GM19035 (cell line): ENCODE measurements around the gene PCNT.
"Not testable (repeated sequence)": the region's sequence is repeated elsewhere in the genome, so short reads cannot be mapped to it uniquely, and the experiment has no call there.

Experiments
- ATAC-seq: cut with Tn5 transposase; IDR thresholded peaks from one replicate; pipeline ENCODE4 v1.9.1; 2021; ENCODE audit not compliant: unreplicated experiment

Gene PCNT

GRCh38 chr21:46441331-46441730 lies 117.4 kb downstream of the PCNT start:
- ATAC-seq, result no peak

DNA sequence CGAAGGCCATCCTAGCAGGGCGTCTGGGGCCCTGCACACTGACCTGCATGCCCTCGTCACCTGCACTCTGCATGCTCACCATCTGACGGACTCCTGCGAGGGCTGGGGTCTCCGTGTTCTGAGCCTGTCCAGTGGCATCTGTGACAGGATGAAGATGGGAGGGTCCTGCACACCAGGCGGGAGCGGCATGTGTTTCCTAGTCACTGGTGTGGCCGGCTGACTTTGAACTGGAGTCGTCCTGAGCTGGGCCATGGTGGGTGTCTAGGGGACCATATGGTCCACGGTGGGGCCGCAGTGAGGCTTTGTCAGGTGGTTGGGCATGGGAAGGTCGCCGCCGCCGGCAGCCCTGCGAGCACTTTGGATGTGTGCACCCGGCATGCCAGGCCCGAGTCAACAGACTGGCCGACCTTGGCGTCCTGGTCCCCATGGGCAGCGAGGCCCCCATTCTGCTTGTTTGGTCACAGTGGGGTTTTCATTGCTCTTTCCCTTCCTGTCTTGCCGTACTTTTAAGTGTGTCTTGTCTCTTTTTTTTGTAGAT lies 118.1 kb downstream of the PCNT start:
- no peak for ATAC-seq

- no peak for ATAC-seq
Observed at GRCh38 chr21:46442938-46443337, 119.0 kb downstream of the PCNT start.

- no peak for ATAC-seq
Observed at GRCh38 chr21:46443910-46444309, 120.0 kb downstream of the PCNT start.

DNA sequence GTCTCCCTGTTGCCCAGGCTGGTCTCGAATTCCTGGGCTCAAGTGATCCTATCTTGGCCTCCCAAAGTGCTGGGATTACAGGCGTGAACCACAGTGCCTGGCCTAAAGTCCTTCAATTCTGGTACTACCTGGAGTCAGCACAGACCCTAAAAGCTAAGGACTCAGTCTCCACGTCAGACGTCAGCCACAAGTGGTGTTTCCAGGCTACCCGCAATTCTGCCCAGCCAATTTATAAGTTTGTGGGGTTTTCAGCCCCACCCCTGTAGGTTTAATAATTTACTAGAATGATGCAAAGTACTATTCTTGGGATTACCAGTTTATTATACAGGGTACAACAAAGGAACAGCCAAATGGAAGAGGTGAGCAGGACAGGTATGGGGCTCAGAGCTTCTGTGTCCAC lies 124.2 kb downstream of the PCNT start:
- no peak for ATAC-seq

- ATAC-seq, result not testable (repeated sequence)
Observed at GRCh38 chr21:46448855-46449254, 124.9 kb downstream of the PCNT start.

- no peak for ATAC-seq
Observed at GRCh38 chr21:46452710-46453109, 128.8 kb downstream of the PCNT start.

DNA sequence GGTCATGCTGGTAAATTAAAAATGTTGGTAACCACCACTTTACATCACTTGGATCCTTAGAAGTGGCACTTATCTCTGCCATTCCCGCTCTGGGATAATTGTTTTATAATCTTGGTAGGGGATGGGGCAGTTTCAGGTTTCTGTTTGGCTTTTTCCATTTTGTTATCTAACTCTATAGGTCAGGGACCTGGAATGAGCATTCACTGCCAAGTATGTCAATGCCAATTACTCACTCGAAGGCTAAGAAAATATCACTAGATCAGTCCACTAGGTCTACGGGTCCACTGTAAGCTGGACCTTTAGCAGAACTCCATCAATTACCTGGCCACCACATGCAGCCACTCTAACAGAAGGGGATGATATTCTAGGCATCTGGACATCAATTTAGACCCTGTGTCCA lies 130.2 kb downstream of the PCNT start:
- no peak for ATAC-seq

DNA sequence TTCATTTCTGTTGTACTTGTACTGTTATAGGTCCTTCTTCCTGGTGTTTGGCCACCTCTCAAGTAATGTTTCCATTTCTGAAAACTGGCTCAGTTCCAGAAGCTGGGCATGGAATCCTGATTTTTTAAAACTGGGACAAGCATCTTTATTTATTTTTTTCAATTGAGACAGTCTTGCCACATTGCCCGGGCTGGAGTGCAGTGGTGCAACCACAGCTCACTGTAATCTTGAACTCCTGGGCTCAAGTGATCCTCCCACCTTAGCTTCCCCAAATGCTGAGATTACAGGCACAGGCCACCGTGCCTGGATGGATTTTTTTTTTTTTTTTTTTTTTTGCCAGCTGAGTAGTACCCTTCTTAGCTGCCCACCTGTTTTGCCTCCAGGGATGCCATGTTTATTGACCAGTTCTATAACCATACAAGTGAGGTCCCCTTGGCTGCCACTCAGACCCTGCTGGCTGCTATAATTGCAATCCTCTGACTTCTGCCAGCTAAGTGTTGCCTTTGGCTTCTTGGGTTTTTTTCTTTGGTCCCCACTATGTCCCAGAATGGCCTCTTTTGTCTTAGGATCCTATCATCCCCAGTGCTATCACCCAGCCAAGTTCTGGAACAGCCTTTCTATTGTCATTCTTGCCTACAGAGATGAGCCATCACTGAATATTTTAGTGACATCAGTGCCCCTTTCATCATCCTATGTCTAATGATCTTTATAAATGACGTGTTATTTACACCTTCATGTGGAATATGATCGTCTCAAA lies 130.9 kb downstream of the PCNT start:
- no peak for ATAC-seq

GRCh38 chr21:46455575-46456385 lies 131.8 kb downstream of the PCNT start:
- ATAC-seq, result no peak

DNA sequence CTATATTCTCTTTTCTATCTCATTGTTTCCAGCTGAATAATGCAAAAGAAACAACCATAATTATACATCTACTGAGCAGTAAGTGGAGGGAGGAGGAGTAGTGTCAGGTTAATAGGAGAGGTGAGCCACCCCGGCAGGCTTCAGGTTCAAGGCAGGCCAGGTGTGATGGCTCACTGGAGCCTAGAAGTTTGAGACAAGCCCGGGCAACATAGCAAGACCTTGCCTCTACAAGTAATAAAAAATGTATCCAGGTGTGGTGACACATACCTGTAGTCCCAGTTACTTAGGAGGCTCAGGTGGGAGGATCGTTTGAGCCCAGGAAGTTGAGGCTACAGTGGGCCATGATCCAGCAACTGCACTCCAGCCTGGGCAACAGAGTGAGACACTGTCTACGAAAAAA lies 132.8 kb downstream of the PCNT start:
- no peak for ATAC-seq

DNA sequence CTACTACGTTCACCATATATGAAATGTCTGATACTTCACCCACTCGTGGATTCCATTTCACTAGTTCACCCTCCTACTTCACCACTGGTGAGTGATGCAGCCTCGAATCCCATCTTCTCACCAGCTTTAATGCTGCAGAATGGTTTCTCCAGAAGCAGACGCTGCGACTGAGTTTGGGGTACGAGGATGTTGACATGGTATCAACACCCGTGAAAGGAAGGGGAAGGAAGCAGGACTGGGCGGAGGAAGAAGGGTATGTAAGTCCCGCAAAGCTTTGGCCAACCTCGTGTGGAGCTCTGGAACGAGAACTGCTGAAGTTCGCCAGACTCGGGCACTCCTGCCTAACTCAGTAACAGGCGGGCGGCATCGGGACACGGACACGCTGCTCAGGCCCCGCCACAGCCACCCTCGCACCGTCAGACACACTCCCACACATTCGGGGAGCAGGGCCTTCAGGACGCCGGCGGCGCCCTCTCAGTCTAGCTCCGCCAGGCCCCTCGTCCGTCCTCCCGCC lies 133.9 kb downstream of the PCNT start:
- peak; percentile 23 for ATAC-seq

DNA sequence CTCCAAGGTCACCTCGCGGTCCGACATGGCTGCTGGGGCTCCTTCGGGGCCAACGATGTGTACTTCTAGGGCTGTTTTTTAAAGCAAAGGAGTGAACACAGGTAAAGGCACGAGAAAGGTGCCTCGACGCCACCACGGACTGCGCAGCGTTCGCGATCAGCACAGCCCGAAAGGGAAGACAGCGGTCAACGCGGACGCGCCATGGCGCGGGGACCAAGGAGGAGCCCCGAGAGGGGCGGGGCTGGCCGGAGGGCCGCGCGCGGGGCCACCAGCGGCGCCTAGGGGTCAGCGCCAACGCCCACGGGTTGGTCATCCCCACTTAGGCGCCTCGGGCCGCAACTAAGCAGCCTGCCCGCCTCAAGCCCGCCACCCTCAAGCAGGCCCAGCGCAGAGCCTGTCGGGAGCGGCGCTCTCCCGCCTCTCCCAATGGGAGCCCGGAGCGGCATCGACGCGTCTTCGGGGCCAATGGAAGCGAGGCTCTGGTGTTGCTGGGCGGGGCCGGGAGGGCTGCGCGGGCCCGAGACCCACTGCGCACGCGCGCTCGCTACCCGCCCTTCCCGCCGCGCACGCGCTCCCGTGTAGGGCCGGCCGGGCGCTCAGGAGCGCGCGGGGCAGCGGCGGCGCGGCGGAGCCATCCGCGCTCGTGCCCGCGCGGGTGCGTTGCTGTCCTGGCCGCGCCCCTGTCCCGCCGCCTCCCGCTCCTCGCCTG lies 134.5 kb downstream of the PCNT start, which contains the start of gene DIP2A:
Gene DIP2A (plus strand): TSS at position 577 of the 709 bp plus-strand sequence. CDS start 241 bp downstream, outside the sequence.
- ATAC-seq, result peak; percentile 87

- no peak for ATAC-seq
Observed at GRCh38 chr21:46459024-46459355, 135.0 kb downstream of the PCNT start.

- ATAC-seq, result no peak
Observed at GRCh38 chr21:46459356-46460112, 135.6 kb downstream of the PCNT start.

DNA sequence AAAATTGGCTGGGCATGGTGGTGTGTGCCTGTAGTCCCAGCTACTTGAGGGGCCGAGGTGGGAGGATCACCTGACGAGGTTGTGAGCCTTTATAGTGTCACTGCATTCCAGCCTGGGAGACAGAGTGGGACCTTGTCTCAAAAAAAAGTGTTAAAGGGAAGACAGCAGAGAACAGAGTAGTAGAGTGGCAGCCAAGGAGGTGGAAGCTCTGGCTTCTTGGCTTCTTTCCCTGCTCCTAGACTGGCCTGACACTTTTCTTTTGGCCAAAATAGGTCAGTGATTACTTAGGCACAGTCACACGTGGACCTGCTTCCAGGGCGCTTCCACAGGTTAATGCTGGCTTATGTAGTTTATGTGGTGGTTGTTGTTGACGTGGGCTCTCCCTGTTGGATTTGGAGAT lies 138.0 kb downstream of the PCNT start:
- no peak for ATAC-seq

DNA sequence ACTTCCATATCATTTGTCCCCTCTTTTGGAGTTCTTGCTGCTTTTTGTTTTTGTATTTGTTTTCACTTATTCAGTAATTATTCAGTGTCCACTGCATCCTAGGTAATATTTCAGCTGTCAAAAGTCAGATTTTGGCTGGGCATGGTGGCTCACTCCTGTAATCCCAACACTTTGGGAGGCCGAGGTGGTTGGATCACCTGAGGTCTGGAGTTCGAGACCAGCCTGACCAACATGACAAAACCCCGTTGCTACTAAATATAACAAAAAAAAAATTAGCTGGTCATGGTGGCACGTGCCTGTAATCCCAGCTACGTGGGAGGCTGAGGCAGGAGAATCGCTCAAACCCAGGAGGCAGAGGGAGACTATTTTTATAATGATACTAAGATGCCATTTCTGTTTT lies 141.2 kb downstream of the PCNT start:
- ATAC-seq, result not testable (repeated sequence)

DNA sequence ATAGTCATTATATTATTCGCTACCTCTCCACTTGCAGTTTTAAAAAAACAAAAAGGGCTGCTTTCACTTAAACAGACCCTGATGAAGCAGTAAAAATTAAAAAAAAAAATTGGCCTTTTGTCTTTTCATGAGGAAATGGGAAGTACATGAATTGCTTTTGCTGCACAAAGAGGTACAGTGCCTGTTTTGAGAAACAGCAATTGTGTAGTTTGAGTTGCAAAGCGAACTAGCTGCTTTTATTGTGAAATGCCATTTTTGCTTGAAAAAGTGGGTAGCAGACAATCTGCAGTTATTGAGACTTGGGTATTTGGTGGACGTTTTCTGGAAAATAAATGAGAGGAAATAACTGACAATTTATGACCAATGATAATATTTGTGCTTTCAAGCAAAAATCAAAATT lies 141.7 kb downstream of the PCNT start:
- ATAC-seq, result no peak

DNA sequence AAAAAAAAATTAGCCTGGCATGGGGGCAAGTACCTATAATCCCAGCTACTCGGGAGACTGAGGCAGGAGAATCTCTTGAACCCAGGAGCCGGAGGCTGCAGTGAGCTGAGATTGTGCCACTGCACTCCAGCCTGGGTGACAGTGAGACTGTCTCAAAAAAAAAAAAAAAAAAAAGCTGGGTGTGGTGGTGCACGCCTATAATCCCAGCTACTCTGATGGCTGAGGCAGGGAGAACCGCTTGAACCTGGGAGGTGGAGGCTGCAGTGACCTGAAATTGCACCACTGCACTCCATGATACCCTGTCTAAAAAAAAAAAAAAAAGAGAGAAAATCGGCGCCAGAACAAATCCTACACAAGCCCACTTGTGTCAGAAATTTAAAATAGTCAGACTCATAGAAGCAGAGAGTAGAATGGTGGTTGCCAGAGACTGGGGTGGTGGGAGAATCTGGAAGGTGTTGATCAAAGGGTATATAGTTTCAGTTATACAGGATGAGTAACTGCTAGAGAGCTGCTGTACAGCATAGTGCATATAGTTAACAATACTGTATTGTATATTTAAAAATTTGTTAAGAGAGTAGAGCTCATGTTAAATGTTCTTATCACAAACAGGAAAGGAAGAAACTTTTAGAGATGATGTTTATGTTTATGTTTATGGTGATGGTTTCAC lies 144.3 kb downstream of the PCNT start:
- ATAC-seq, result no peak

GRCh38 chr21:46469275-46469674 lies 145.3 kb downstream of the PCNT start:
- ATAC-seq, result no peak
